GM23248 (cell line): ENCODE results near the gene ENOX1. TPM values are rescaled to one million over a fixed set of nuclear protein-coding genes. Genes with fewer than 3 reads are reported as not detected.

Experiments used
- DNase-seq: peaks from one replicate; pipeline ENCODE4 v3.0.0-alpha.2; 2015
- H2AFZ ChIP-seq: fragments of 200-600 bp; sonication (generic); 2 replicates; pipeline ENCODE4 v1.6.1; 2016; ENCODE audit warnings: antibody characterized with exemption
- H3F3A ChIP-seq: fragments of 200-600 bp; sonication (generic); 2 replicates; pipeline ENCODE4 v1.6.1; 2016; ENCODE audit warnings: mild to moderate bottlenecking, antibody characterized with exemption, mixed run types; ENCODE audit not compliant: insufficient read depth
- H3K27ac ChIP-seq: fragments of 200-600 bp; sonication (generic); 2 replicates; pipeline ENCODE4 v1.5.1; 2016; ENCODE audit warnings: mild to moderate bottlenecking
- H3K27me3 ChIP-seq: fragments of 200-600 bp; sonication (generic); replicated peaks from 2 replicates; pipeline ENCODE4 v1.6.1; 2016; ENCODE audit warnings: mild to moderate bottlenecking; ENCODE audit not compliant: insufficient read depth
- H3K36me3 ChIP-seq: fragments of 200-600 bp; sonication (generic); 2 replicates; pipeline ENCODE4 v1.6.1; 2016; ENCODE audit warnings: low read depth, mild to moderate bottlenecking
- H3K4me1 ChIP-seq: fragments of 200-600 bp; sonication (generic); 2 replicates; pipeline ENCODE4 v1.6.1; 2016; ENCODE audit warnings: mild to moderate bottlenecking; ENCODE audit not compliant: insufficient read depth
- H3K4me2 ChIP-seq: fragments of 200-600 bp; sonication (generic); one replicate; pipeline ENCODE4 v1.6.1; 2016; ENCODE audit warnings: mild to moderate bottlenecking; ENCODE audit not compliant: unreplicated experiment
- H3K4me3 ChIP-seq: fragments of 200-600 bp; sonication (generic); 2 replicates; pipeline ENCODE4 v1.5.1; 2016; ENCODE audit warnings: mild to moderate bottlenecking
- H3K79me2 ChIP-seq: fragments of 200-600 bp; sonication (generic); 2 replicates; pipeline ENCODE4 v1.6.1; 2016; ENCODE audit warnings: mild to moderate bottlenecking; ENCODE audit not compliant: insufficient read depth
- H3K9ac ChIP-seq: fragments of 200-600 bp; sonication (generic); 2 replicates; pipeline ENCODE4 v1.6.1; 2016; ENCODE audit warnings: mild to moderate bottlenecking
- H3K9me2 ChIP-seq: fragments of 200-600 bp; sonication (generic); 2 replicates; pipeline ENCODE4 v1.6.1; 2016; ENCODE audit warnings: mixed run types, mild to moderate bottlenecking, moderate library complexity; ENCODE audit not compliant: insufficient read depth
- H3K9me3 ChIP-seq: fragments of 200-600 bp; sonication (generic); one replicate; pipeline ENCODE4 v1.6.1; 2017; ENCODE audit warnings: low read depth
- H4K20me1 ChIP-seq: fragments of 200-600 bp; sonication (generic); 2 replicates; pipeline ENCODE4 v1.6.0; 2016; ENCODE audit not compliant: insufficient read depth
- EZH2 ChIP-seq: fragments of 200-600 bp; sonication (generic); IDR thresholded peaks from 2 replicates; pipeline ENCODE4 v1.6.1; 2018; ENCODE audit warnings: antibody characterized with exemption, mild to moderate bottlenecking; ENCODE audit not compliant: insufficient read depth, poor library complexity, severe bottlenecking
- EZH2phosphoT487 ChIP-seq: fragments of 200-600 bp; sonication (generic); IDR thresholded peaks from 2 replicates; pipeline ENCODE4 v1.6.1; 2018; ENCODE audit warnings: antibody characterized with exemption, moderate library complexity, mild to moderate bottlenecking, low read depth; ENCODE audit not compliant: insufficient read depth
- WGBS, 2 experiments: methylation state at CpG; one replicate each; pipeline ENCODE4 v1.1.6; 2015 to 2017; ENCODE audit warnings: low lambda C conversion rate in 2 of 2, low coverage in 1 of 2; ENCODE audit errors: missing lambda C conversion rate in 2 of 2; 5-methylcytosine and 5-hydroxymethylcytosine counted together
- in situ Hi-C: fragments of 300-500 bp; cut with MboI; formaldehyde crosslinking; loops from 2 replicates; pipeline ENCODE4 v1.15.0; 2020
- polyA plus RNA-seq: library from polyadenylated mRNA; unstranded; fragments of >200 nt; fragmentation: Nextera tagmentation; extraction: Ambion mirVana; gene quantifications from 2 replicates; pipeline ENCODE4 v1.2.1, GENCODE V29; 2016
- total RNA-seq: library from RNA; depleted of rRNA; stranded (reverse); fragments of >200 nt; shearing (Covaris generic); gene quantifications from 2 replicates; pipeline ENCODE4 v1.2.3, GENCODE V29; 2014

The ENOX1 gene
- total and polyA plus RNA-seq, 2 experiments from 2014 or later = 1.8 to 3.2 TPM

GRCh38 chr13:43387880-43388279 lies 398.9 kb downstream of the ENOX1 start:
- in situ Hi-C loops = no loop called here
- TF ChIP-seq EZH2phosphoT487 (no peak), EZH2 (no peak)
- H3K36me3 ChIP-seq = no peaks in the 10 kb centered on the region

GRCh38 chr13:43383498-43384165 lies 403.1 kb downstream of the ENOX1 start:
- no peak overlapping the region for H2AFZ ChIP-seq
- H3K36me3 ChIP-seq = peaks cover 11% of the 10 kb centered on the region; the same call in 1 of the 2 replicates
- H3K4me3 ChIP-seq = no peak overlapping the region
- no peaks in the 10 kb centered on the region for H3K9me3 ChIP-seq
- H3K79me2 ChIP-seq = no peaks in the 10 kb centered on the region
- no peak overlapping the region for H3K27ac ChIP-seq
- H3K9me2 ChIP-seq = no peaks in the 10 kb centered on the region
- no peaks in the 10 kb centered on the region for H4K20me1 ChIP-seq
- H3K9ac ChIP-seq = no peak overlapping the region
- DNase-seq = no peak
- 77 to 82% methylated on average over 5 of the region's 5 CpGs for WGBS, 2 experiments
- no peaks in the 10 kb centered on the region for H3F3A ChIP-seq
- no peaks in the 10 kb centered on the region for H3K27me3 ChIP-seq
- in situ Hi-C loops = no loop called here
- no peak for TF ChIP-seq EZH2phosphoT487
- H3K4me2 ChIP-seq = no peak overlapping the region
- no peaks in the 10 kb centered on the region for H3K4me1 ChIP-seq

More at GRCh38 chr13:43387880-43388279, 398.9 kb downstream of the ENOX1 start:
- Histone ChIP-seq H3F3A (0 out of 2 replicates have a peak, but pooled peaks cover 4% of the 10 kb centered on the region), H3K79me2 (no peaks in the 10 kb centered on the region), H3K9me3 (no peaks in the 10 kb centered on the region), H3K4me1 (peaks cover 13% of the 10 kb centered on the region), H3K4me3 (no peak overlapping the region), H3K27me3 (no peaks in the 10 kb centered on the region), H3K4me2 (no peak overlapping the region), H3K27ac (no peak overlapping the region), H4K20me1 (no peaks in the 10 kb centered on the region), H2AFZ (no peak overlapping the region), H3K9me2 (no peaks in the 10 kb centered on the region), H3K9ac (no peak overlapping the region)
- DNase-seq = no peak
- 24 to 28% methylated on average over 2 of the region's 2 CpGs for WGBS, 2 experiments

DNA sequence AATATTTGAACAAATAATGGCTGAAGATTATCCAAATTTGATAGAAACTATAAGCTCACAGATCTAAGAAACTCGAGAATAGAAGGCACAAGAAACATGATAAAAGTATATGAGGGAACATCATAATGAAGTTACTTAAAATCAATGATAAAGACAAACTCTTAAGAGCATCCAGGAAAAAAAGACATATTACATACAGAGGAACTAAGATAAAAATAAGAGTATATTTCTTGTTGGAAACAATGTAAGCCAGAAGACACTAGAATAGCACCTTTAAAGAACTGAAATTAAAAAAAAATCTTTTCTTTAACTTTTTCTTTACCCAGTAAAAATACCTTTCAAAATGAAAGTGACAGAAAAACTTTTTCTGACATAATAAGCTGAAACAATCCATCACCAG lies 407.0 kb downstream of the ENOX1 start:
- TF ChIP-seq EZH2phosphoT487 = no peak
- TF ChIP-seq EZH2 = no peak
- H3K4me2 ChIP-seq = no peak overlapping the region
- H3K27ac ChIP-seq = no peak overlapping the region
- no peaks in the 10 kb centered on the region for H4K20me1 ChIP-seq
- no peaks in the 10 kb centered on the region for H3K79me2 ChIP-seq
- peaks cover 15% of the 10 kb centered on the region for H3F3A ChIP-seq
- H3K27me3 ChIP-seq = no peaks in the 10 kb centered on the region
- no peak for DNase-seq
- H3K9me3 ChIP-seq = no peaks in the 10 kb centered on the region
- H3K36me3 ChIP-seq = peaks cover 11% of the 10 kb centered on the region; the same call in 1 of the 2 replicates
- H3K4me1 ChIP-seq = peaks cover 14% of the 10 kb centered on the region
- in situ Hi-C loops = no loop called here
- no peaks in the 10 kb centered on the region for H3K9me2 ChIP-seq
- no peak overlapping the region for H3K4me3 ChIP-seq
- no peak overlapping the region for H2AFZ ChIP-seq
- WGBS, 2 experiments = 57 to 70% methylated on average over 1 of the region's 1 CpG
- no peak overlapping the region for H3K9ac ChIP-seq

DNA sequence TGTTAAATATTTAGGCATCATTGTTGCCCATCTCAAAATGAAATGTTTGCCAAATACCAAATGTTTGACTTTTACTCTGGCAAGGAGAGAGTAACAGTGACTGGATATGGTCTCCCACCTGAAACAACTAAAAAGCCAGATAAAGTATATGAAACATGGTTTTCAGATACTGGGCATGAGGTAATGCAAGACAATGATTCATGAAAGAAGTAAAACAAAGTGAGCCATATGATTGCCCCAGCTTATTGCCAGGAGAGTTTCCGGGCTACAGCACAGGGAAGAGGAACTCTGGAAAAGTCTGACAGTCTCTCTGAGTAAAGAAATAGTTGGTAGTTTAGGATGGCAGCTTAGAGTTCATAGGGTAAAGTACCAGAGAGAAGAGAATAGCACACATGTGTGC lies 408.8 kb downstream of the ENOX1 start:
- Histone ChIP-seq H3K27ac (no peak overlapping the region), H3K9ac (no peak overlapping the region), H3K4me2 (peak overlapping the region; percentile 20), H4K20me1 (no peaks in the 10 kb centered on the region), H3K4me3 (no peak overlapping the region), H3K27me3 (no peaks in the 10 kb centered on the region), H3K4me1 (peaks cover 32% of the 10 kb centered on the region), H3K9me2 (no peaks in the 10 kb centered on the region), H2AFZ (no peak overlapping the region), H3K9me3 (no peaks in the 10 kb centered on the region), H3K36me3 (peaks cover 11% of the 10 kb centered on the region; the same call in 1 of the 2 replicates), H3K79me2 (no peaks in the 10 kb centered on the region), H3F3A (peaks cover 21% of the 10 kb centered on the region)
- DNase-seq = peak; percentile 70
- TF ChIP-seq EZH2 (no peak), EZH2phosphoT487 (no peak)
- in situ Hi-C loops = no loop called here
- 35 to 59% methylated on average over 1 of the region's 1 CpG for WGBS, 2 experiments

DNA sequence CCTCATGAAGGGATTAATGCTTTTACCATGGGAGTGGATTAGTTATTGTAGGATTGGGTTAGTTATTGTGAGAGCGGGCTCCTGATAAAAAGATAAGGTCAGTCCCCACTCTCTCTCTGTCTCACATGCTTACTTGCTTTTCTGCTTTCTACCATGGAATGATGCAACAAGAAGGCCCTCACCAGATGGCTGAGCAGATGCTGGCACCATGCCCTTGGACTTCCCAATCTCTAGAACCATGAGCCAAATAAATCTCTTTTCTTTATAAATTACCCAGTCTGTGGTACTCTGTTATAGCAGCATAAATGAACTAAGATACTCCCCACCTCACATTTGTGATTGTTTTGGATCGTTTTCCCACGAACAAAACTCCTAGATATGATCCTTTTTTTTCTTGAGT lies 409.6 kb downstream of the ENOX1 start:
- TF ChIP-seq EZH2phosphoT487 (no peak), EZH2 (no peak)
- no peak overlapping the region for H2AFZ ChIP-seq
- no peak for DNase-seq
- H3K36me3 ChIP-seq = peaks cover 11% of the 10 kb centered on the region; the same call in 1 of the 2 replicates
- H3K4me2 ChIP-seq = no peak overlapping the region
- no peaks in the 10 kb centered on the region for H3K27me3 ChIP-seq
- WGBS, 2 experiments = 80 to 83% methylated on average over 3 of the region's 3 CpGs
- H3K4me1 ChIP-seq = peaks cover 32% of the 10 kb centered on the region
- H3K9me3 ChIP-seq = no peaks in the 10 kb centered on the region
- H3K79me2 ChIP-seq = no peaks in the 10 kb centered on the region
- no peaks in the 10 kb centered on the region for H4K20me1 ChIP-seq
- no peak overlapping the region for H3K4me3 ChIP-seq
- H3K9me2 ChIP-seq = no peaks in the 10 kb centered on the region
- in situ Hi-C loops = no loop called here
- peaks cover 21% of the 10 kb centered on the region for H3F3A ChIP-seq
- no peak overlapping the region for H3K27ac ChIP-seq
- H3K9ac ChIP-seq = no peak overlapping the region
